SIG-M5 treated with dmso at 0.1 percent for 504 hours (cell line): ENCODE results near the gene THUMPD1.
"Not testable (repeated sequence)": the region's sequence is repeated elsewhere in the genome, so short reads cannot be mapped to it uniquely, and the experiment has no call there.

ENCODE experiments used
- DNase-seq: peaks from one replicate; lab custom pipeline; 2025; ENCODE audit not compliant: unreplicated experiment; lab: John Stamatoyannopoulos, UW

Gene THUMPD1, protein sequence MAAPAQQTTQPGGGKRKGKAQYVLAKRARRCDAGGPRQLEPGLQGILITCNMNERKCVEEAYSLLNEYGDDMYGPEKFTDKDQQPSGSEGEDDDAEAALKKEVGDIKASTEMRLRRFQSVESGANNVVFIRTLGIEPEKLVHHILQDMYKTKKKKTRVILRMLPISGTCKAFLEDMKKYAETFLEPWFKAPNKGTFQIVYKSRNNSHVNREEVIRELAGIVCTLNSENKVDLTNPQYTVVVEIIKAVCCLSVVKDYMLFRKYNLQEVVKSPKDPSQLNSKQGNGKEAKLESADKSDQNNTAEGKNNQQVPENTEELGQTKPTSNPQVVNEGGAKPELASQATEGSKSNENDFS

DNA sequence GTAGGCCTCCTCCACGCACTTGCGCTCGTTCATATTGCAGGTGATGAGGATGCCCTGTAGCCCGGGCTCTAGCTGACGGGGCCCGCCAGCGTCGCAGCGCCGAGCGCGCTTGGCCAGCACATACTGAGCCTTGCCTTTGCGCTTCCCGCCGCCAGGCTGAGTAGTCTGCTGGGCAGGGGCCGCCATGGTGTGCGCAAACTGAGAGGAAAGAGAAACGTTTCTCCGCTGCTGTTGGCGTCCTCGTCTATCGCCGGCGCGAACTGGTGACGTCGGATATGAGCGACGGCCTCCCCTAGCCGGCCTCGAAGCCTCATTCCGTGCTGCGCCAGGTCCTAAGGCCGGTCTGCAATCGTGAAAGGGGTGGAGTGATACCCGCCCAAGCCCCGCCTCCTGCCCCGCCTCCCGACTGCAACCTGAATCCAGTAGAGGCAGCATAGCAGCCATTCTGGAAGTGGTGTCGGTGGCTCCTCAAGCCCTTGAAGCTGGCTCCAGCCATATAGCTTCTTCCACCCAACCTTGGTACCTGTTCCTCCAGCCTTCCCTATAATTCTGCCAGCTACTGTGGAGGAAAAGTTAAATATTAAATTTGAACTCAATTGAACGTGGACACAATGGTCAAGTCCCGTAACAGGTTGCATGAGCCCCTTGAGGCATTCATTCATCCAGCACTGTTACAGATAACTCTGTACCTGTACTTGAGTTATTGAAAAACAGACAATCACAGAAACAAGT, at the start of gene THUMPD1:
Gene THUMPD1 (minus strand): TSS at position 265 of the 732 bp plus-strand sequence. CDS start 79 bp downstream, at position 186.
- peak; percentile 88 for DNase-seq

DNA sequence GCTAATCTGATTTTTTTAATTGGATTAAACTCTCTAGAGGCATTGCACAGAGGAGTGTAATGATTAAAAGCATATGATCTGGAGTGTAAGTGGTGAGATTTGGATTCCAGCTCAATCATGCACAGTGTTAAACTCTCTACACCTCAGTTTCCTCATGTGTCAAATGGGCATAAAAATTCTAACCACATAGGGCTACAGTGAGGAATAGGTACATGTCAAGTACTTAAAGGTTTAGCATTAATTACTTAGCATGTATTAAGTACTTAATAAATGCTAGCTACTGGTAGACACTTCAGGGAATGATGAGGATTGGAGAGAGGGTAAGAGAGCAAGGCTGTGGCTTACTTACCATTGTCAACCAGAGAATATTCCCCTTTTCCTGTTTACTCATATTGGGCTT, 47.5 kb upstream of the THUMPD1 start:
- no peak for DNase-seq

DNA sequence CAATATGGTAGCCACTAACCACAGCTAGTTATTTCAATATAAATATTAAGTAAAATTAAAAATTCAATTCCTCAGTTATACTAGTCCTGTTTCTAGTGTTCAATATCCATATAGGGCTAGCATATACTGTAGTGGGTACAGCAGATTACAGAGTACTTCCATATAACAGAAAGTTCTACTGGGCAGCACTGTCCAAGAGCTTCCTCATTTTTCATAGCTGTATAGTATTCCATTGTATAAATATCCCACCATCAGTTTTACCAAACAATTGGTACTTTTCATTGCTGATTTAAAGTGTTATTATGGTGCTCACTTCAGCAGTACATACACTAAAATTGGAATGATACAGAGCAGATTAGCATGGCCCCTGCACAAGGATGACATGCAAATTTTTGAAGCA, 42.6 kb upstream of the THUMPD1 start:
- no peak for DNase-seq

DNA sequence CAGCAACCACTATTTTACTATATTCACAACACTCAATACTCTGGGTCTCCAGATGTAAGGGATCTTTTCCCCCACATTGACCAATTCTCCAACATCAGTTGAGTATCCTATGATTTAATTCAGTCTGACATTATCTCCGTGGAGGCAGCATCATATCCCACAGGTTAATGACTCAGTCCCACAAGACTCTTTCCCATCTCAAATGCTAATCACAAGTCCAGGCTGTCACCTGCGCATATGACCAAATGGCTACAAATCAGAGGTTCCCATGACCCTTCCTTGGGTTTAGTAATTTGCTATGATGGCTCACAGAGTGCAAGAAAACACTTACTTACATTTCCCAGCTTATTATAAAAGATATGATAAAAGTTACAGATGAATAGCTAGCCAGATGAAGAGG, 40.9 kb upstream of the THUMPD1 start:
- DNase-seq, result no peak

DNA sequence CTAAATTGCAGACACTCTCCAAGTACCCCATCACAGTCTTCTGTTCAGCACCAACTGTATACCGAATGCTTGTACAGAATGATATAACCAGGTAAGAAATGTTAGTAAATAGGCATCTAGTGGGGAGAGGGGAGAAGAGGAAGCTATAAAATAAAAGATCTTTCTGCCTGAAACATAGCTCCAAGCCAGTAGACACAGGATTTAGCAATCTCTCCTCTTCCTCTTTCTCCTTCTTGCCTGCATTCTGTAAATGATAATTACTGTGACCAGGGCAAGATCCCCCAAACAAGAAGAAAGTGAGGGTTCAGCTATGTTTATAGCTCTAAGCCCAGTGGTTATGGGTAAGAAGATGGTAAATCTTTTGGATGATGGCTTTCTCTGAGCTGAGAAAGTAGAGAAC, 40.1 kb upstream of the THUMPD1 start:
- DNase-seq, result peak; percentile 81

DNA sequence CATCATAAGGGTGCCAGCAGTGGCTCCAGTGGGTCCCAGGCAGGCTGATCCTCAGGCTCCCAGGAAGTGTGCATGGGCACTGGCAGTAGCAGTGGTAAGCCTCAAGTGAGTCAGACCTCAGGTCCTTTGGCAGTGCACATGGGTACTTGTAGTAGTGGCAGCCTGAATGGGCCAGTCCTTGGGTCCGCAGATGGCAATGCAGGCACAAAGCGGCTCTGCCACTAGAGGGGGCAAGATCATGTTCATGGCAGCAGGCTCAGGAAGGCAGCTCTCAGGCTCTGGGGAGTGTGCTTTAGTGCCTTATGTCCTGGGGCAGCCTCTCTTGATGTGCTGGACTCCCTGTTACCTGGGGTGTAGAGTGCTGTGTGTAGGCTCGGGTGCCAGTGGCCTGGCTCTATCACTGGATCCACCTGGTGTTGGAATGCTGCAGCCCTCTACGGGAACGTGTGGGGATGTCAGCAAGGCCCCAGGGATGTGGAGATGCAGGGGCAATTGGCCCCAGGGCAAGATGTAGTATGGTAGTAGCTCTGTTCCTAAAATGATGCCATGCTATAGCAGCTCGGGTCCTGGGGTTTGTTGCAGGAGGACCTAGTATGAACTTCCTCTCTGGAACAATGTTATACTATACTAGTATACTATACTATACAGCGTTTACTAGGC, 33.2 kb upstream of the THUMPD1 start:
- DNase-seq, result peak; percentile 80

DNA sequence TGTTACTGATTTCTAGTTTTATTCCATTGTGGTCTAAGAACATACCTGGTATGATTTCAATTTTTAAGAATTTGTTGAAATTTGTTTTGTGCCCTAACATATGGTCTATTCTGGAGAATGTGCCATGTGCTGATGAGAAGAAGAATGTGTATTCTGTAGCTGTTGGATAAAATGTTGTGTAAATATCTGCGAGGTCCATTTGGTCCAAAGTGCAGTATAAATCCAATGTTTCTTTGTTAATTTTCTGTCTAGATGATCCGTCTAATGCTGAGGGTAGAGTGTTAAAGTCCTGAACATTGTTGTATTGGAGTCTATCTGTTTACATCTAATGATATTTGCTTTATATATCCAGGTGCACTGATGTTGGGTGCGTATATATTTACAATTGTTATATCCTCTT, 32.1 kb upstream of the THUMPD1 start:
- no peak for DNase-seq

DNA sequence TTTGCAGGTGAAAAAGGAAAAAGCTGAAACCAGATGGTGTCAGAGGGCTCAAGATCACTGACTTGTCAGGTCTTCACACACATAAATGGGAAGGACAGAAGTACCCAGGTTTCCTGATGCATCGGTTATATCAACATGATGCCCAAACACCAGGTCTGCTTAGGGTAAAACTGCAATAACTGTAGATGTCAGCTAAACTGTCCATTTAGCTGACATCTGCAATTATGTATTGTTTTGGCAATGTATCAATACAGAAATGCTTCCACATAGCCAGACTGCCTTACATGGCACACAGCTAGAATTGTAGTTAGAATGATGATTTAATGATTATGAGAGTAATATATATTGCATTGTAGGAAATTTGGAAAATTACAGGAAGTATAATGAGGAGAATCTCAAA, 27.2 kb upstream of the THUMPD1 start:
- DNase-seq, result no peak

DNA sequence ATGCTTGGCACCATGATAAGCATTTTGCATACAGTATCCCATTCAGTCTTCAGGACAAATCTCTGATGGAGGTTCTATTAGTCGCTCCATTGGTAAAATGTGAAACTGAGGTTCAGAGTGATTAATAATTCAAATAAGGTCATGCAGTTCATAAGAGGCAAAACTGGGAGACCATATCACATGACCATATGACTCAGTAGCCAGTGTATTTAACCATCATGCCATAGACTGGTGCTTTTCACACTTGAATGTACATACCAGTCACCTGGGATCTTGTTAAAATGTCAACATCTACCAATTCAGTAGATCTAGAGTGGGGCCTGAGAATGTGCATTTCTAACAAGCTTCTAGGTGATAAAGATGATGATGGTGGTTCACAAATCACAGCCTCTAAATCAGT, 26.5 kb upstream of the THUMPD1 start:
- no peak for DNase-seq

DNA sequence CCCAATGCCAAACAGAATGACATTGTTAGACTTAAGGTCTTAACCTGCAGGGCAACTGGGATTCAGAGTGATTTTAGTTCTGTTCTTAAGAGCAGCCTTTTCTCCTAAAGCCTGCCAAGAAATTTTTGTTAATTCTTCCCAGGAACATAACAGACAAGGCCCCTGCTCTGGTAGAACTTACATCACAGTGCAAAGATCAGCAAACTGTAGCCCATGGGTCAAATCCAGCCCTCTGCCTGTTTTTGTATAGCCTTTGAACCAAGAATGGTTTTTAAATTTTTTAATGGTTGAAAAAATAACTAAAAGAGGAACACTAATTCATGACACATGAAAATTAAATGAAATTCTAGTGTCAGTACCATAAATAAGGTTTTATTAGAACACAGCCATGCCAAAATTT, 26.0 kb upstream of the THUMPD1 start:
- no peak for DNase-seq

DNA sequence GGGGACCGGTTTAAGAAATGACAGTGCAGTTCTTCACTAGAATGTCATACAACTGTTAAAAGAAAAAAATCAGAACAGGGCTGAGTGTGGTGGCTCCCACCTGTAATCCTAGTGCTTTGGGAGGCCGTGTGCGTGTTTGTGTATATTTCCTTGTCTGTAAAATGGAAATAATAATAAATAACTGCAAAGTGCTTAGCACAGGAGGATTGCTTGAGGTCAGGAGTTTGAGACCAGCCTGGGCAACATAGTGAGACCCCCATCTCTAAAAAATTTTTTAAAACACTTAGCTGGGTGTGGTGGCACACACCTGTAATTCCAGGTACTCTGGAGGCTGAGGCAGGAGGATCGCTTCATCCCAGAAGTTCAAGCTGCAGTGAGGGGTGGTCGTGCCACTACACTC, 24.7 kb upstream of the THUMPD1 start:
- DNase-seq, result no peak

DNA sequence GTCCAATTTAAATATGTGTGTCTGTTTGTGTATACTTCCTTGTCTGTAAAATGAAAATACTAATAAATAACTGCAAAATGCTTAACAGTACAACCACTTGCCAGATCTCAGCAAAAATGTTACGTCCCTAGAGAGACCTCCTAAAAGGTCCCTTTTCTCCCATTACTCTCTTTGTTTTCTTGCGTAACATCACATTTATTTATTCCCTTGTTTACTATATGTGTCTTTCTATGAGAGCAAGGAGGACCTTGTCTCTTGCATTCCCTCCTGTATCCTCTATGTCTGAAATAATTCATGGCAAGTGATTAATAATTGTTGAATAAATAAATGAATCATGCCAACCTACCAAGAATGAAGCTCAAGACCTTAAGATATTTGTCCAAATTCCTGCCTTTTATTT, 24.1 kb upstream of the THUMPD1 start:
- no peak for DNase-seq

DNA sequence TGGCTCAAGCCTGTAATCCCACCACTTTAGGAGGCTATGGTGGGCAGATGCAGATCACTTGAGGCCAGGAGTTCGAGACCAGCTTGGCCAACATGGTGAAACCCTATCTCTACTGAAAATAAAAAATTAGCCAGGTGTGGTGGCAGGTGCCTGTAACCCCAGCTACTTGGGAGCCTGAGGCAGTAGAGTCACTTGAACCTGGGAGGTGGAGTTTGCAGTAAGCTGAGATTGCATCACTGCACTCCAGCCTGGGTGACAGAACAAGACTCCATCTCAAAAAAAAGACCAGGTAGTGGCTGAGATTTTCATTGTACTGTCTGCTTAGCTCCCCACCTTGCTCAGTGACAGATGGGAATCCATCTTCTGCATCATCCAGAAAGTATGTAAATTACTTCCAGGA, 22.8 kb upstream of the THUMPD1 start:
- DNase-seq, result not testable (repeated sequence)

DNA sequence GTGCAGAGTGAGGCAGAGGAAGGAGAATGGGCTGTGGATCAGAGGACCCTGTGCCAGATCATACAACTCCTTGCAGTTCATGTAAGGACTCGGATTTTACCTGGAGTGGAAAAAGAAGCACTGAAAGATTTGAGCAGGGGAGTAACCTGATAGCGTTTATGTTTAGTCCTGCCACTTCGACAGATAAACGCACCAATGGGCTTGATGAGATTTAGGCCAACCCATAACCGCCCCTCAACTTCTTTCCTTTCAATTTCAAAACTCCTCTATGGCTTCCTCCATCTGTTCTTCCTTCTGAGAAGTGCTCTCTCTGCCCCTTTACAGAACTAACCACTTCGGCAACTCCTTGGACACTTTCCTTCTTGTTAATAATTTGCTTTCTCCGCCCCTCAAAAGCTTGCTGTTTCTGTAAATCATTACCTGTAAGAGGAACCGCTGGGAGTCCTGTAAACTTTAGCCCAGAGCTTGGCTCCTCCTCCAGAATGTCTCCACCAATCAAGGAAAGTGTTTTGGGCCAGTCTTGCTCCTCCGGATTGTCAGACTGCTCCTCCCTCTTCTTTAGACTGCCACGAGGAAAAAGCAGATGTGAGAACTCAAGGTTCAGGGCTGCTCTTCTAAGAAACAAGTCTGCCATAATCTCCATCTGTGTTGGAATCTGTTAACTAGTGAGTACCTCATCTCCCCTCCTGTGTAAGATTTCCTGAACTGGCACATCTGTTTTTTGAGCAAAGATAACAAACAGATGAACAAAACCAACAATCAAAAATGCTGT, 22.0 kb upstream of the THUMPD1 start, which contains the start of gene ACSM3:
Gene ACSM3 (plus strand): TSS at position 554 of the 772 bp plus-strand sequence. CDS start 6,021 bp downstream, outside the sequence.
- DNase-seq, result peak; percentile 80

DNA sequence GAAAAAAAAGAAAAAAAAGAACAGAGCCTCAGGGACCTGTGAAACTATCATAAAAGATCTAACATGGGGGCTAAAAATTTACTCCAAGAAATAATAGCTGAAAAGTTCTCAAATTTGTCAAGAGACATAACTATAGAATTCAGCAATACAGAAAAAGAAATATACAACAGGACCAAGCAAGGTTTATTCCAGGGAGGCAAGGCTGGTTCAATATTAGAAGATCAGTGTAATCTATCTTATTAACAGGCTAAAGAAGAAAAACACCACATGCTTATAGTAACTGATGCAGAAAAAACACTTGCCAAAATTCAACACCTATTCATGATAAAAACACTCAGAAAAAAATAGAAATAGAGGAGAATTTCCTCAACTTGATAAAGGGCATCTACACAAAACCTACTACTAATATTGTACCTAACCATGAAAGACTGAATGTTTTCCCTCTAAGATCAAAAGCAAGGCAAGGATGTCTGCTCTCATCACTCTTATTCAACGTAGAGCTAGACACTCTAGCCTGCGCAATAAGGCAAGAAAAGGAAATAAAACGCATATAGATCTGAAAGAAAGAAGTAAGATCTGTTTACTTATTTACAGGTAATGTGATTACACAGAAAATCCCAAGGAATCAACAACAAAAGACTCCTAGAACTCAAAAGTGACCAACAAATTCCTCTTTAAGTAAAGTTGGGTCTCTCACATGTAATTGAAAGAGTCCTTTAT, 20.9 kb upstream of the THUMPD1 start:
- no peak for DNase-seq

DNA sequence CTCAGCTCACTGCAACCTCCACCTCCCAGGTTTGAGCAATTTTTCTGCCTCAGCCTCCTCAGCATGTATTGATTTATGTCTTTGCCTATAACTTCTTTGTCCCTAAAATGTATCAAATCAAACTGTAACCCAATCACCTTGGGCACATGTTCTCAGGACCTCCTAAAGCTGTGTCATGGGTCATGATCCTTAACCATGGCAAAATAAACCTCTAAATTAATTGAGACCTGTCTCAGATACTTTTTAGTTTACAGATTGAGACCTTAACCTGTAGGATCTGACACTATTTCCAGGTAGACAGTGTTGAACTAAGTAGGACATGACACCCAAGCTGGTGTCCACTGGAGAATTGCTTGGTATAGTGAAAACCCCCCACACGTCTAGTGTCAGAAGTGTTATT, 19.6 kb upstream of the THUMPD1 start:
- no peak for DNase-seq

DNA sequence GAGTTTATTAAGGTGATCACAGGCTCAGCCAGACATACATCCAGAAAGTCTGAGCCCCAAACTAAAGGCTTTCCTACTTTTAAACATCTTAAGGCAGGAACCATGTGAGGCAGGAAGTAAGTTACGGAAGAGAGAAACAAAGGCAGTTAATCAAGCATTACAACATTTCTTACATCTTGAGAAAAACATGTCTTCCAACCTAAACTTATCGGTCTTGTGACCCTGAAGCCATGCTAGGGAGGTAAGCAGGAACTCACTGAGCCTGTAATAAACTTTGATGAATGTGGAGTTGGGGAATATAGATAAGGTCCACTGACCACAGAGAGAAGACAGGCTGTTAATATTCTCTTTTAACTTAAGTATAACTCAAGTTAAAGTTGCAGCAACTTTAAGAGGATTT, 18.7 kb upstream of the THUMPD1 start:
- no peak for DNase-seq

DNA sequence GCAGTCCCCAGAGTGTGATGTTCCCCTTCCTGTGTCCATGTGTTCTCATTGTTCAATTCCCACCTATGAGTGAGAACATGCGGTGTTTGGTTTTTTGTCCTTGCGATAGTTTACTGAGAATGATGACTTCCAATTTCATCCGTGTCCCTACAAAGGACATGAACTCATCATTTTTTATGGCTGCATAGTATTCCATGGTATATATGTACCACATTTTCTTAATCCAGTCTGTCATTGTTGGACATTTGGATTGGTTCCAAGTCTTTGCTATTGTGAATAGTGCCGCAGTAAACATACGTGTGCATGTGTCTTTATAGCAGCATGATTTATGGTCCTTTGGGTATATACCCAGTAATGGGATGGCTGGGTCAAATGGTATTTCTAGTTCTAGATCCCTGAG, 14.2 kb upstream of the THUMPD1 start:
- not testable (repeated sequence) for DNase-seq

DNA sequence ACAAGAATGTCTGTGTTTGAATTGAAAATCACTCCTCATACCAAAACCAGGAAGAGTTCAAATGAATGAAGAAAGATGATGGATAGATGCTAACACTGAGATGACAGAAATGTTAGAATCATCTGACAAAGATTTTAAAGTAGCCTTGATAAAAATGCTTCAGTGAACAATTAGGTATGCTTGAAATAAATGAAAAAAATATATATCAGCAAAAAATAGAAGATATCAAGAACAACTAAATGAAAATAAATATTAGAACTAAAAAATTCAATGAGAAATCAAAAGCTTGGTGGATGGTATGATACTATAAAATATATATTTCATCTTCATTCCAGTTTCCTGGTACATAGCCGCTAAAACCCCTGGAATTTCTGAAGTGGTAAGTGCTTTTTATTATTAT, 13.6 kb upstream of the THUMPD1 start:
- no peak for DNase-seq

DNA sequence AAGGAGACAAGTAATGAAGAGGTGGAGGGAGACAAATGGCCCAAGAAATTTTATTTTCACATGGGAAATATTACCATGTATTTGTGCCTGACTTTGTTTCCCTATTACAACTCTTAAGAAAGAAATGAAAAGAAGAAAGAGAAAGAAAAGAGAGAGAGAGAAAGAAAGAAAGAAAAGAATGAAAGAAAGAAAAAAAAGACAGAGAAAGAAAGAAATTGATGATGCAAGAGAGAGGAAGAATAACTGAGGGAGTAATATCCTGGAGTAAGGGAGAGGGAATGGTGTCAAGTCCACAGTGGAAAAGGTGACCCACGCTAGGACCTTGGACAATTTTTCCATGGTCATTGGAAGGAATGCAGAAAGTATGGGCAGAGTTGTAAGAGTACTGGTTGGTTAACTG, 12.1 kb upstream of the THUMPD1 start:
- DNase-seq, result no peak

DNA sequence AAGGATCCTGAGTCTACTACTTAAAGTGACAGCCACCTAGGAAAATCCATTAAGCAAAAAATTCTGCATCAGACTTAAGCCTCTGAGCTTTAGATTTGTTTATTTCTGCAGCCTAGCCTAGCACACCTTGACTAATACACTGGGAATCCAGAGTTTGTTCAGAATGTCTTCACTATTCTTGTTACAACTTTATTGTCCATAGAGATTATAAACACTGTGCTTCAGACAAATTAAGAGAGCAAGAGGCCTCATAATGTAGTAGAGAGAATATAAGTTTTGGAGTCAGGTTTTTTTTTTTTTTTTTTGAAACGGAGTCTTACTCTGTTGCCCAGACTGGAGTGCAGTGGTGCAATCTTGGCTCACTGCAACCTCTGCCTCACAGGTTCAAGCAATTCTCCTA, 8.9 kb upstream of the THUMPD1 start:
- no peak for DNase-seq
